Measurements from ENCODE around the gene CTSA. TPM values are rescaled to one million over a fixed set of nuclear protein-coding genes. Genes with fewer than 3 reads are reported as not detected.
A peak's percentile ranks its signal among the peaks of the same experiment; 100 is the strongest.

CTSA gene
- total and polyA plus RNA-seq, 4 experiments from 2014 or later: 102 to 165 (median 123) TPM

GRCh38 chr20:45907219-45907948, 16.2 kb downstream of the CTSA start:
- Histone ChIP-seq H3K4me3 (ENCODE audit: low read length in 2 of 2) (no peak overlapping the region), H3K36me3 (ENCODE audit: insufficient read depth, low read length) (no peaks in the 10 kb centered on the region), H3K27ac (ENCODE audit: low read depth, low read length) (no peak overlapping the region), H3K4me1 (ENCODE audit: insufficient read depth, low read length) (peaks cover 18% of the 10 kb centered on the region), H3K9me3 (ENCODE audit: control insufficient read depth in 1 of 2, low read length in 2 of 2) (no peaks in the 10 kb centered on the region), H3K27me3 (ENCODE audit: insufficient read depth, low read length) (peaks cover 2% of the 10 kb centered on the region)
- ChIA-PET POLR2A (ENCODE audit: partially characterized antibody) (interaction anchor here (0.7 to 0.9 kb wide), 2 partner anchors 15 to 26 kb away, joined by 3 read pairs; partner anchors contain the start of gene ZSWIM1), CTCF (ENCODE audit: partially characterized antibody) (no interaction called here)
- no peaks in the 10 kb centered on the region for H3K36me3 Mint-ChIP-seq
- peaks cover 0 to 2% of the 10 kb centered on the region in 2 donors for H3K27me3 Mint-ChIP-seq
- peaks cover 7 to 18% (median 12%) of the 10 kb centered on the region in 4 donors for H3K4me1 Mint-ChIP-seq
- H3K4me3 Mint-ChIP-seq: no peak overlapping the region
- DNase-seq: no peak
- no peaks in the 10 kb centered on the region for H3K9me3 Mint-ChIP-seq
- no peak overlapping the region for H3K27ac Mint-ChIP-seq
- intact Hi-C loops (cut with micrococcal nuclease): no loop called here

GRCh38 chr20:45908084-45908483, 16.9 kb downstream of the CTSA start:
- Histone ChIP-seq H3K27ac (ENCODE audit: low read depth, low read length) (no peak overlapping the region), H3K4me3 (ENCODE audit: low read length in 2 of 2) (no peak overlapping the region), H3K36me3 (ENCODE audit: insufficient read depth, low read length) (no peaks in the 10 kb centered on the region), H3K27me3 (ENCODE audit: insufficient read depth, low read length) (peaks cover 5% of the 10 kb centered on the region), H3K4me1 (ENCODE audit: insufficient read depth, low read length) (peaks cover 18% of the 10 kb centered on the region), H3K9me3 (ENCODE audit: control insufficient read depth in 1 of 2, low read length in 2 of 2) (no peaks in the 10 kb centered on the region)
- intact Hi-C loops (cut with micrococcal nuclease): no loop called here
- Mint-ChIP-seq H3K36me3 (no peaks in the 10 kb centered on the region), H3K4me1 (peaks cover 7 to 19% (median 12%) of the 10 kb centered on the region in 4 donors), H3K4me3 (no peak overlapping the region), H3K27me3 (peaks cover under 1 to 2% of the 10 kb centered on the region in 2 donors), H3K9me3 (no peaks in the 10 kb centered on the region), H3K27ac (no peak overlapping the region)
- ChIA-PET POLR2A (ENCODE audit: partially characterized antibody) (interaction anchor here (0.7 to 0.9 kb wide), 2 partner anchors 15 to 27 kb away, joined by 3 read pairs; partner anchors contain the start of gene ZSWIM1), CTCF (ENCODE audit: partially characterized antibody) (no interaction called here)
- no peak for DNase-seq

DNA sequence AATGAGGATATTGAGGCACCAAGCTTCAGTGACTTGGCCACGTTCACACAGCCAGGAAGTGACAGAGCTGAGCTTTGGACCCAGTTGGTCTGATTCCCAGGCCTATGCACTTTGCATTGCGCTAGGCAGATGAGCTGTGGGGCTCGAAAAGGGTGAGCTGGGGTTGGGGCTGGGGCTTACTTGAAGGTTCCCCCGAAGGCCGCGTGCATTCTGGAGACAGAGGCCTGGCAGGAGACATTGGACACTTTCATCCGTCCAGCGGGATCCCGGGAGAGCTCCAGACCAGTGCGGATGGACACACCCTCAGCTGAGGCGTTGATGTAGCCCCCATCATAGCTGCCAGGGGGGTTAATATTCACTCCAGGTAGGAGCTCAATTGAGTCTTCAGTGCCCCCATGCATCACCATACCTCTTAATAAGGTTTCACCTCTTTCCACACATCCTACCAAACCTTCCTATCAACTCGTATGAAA, 18.2 kb downstream of the CTSA start:
- Mint-ChIP-seq H3K27me3 (peaks cover 5 to 6% of the 10 kb centered on the region in 2 donors), H3K36me3 (no peaks in the 10 kb centered on the region), H3K27ac (peak overlapping the region in 1 of 7 donors; percentile 71), H3K9me3 (no peaks in the 10 kb centered on the region), H3K4me3 (no peak overlapping the region), H3K4me1 (peaks cover 7 to 19% (median 13%) of the 10 kb centered on the region in 4 donors)
- POLR2A ChIA-PET (ENCODE audit: partially characterized antibody): interaction anchor here (1.0 to 3.7 kb wide), 3 partner anchors 19 to 25 kb away, joined by 5 to 15 read pairs (median 11); partner anchors contain the start of genes CTSA, NEURL2 and PCIF1
- H3K9me3 ChIP-seq (ENCODE audit: control insufficient read depth in 1 of 2, low read length in 2 of 2): no peaks in the 10 kb centered on the region
- intact Hi-C loops (cut with micrococcal nuclease): no loop called here
- CTCF ChIA-PET (ENCODE audit: partially characterized antibody): interaction anchor here (1.2 to 2.8 kb wide), 2 partner anchors 19 to 62 kb away, joined by 3 to 10 read pairs; partner anchors contain the start of genes CTSA and NEURL2
- peaks cover 18% of the 10 kb centered on the region for H3K4me1 ChIP-seq (ENCODE audit: insufficient read depth, low read length)
- H3K27me3 ChIP-seq (ENCODE audit: insufficient read depth, low read length): peaks cover 8% of the 10 kb centered on the region
- H3K27ac ChIP-seq (ENCODE audit: low read depth, low read length): no peak overlapping the region
- DNase-seq: no peak
- no peaks in the 10 kb centered on the region for H3K36me3 ChIP-seq (ENCODE audit: insufficient read depth, low read length)
- H3K4me3 ChIP-seq (ENCODE audit: low read length in 2 of 2): no peak overlapping the region

DNA sequence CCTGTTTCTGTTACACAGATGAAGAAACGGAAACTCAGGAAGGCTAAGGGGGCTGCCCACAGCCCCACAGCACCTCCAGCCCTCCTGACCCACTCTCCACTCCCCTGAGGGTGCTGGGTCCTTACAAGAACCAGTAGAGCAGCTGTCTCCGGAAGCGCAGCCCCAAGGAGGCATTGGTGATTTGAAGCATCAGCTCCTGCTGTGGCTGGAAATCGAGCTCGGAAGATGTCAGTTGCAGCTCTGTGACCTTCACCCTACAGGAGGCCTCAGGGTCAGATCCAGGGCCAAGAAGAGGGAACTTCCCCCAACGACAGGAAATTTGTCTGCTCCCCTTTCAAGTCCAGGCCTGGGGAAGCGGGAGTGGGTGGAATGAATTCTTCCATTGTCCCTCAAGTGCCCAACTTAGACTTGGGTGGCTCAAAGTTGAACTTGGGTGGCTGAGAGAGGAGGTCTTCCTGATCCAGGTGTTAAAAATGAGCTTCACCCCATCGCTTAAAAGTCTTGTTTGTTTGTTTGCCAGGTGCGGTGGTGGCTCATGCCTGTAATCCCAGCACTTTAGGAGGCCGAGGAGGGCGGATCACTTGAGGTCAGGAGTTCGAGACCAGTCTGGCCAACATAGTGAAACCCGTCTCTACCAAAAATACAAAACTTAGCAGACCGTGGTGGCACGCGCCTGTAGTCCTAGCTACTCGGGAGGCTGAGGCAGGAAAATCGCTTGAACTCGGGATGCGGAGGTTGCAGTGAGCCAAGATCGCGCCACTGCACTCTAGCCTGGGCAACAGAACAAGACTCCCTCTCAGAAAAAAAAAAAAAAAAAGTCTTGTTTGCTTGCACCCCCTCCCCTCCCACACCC, 18.9 kb downstream of the CTSA start:
- ChIA-PET POLR2A (ENCODE audit: partially characterized antibody) (interaction anchor here (0.9 to 3.7 kb wide), 4 partner anchors 17 to 25 kb away, joined by 3 to 15 read pairs (median 8); partner anchors contain the start of genes CTSA, NEURL2 and PCIF1), CTCF (ENCODE audit: partially characterized antibody) (interaction anchor here (1.2 to 2.8 kb wide), 2 partner anchors 20 to 61 kb away, joined by 3 to 10 read pairs; partner anchors contain the start of genes CTSA and NEURL2)
- Histone ChIP-seq H3K36me3 (ENCODE audit: insufficient read depth, low read length) (no peaks in the 10 kb centered on the region), H3K27ac (ENCODE audit: low read depth, low read length) (no peak overlapping the region), H3K9me3 (ENCODE audit: control insufficient read depth in 1 of 2, low read length in 2 of 2) (no peaks in the 10 kb centered on the region), H3K4me1 (ENCODE audit: insufficient read depth, low read length) (peaks cover 18% of the 10 kb centered on the region), H3K27me3 (ENCODE audit: insufficient read depth, low read length) (peaks cover 8% of the 10 kb centered on the region), H3K4me3 (ENCODE audit: low read length in 2 of 2) (peak overlapping the region in 1 of 2 donors; percentile 49)
- no peaks in the 10 kb centered on the region for H3K9me3 Mint-ChIP-seq
- peaks cover 7 to 19% (median 13%) of the 10 kb centered on the region in 4 donors for H3K4me1 Mint-ChIP-seq
- peak overlapping the region; percentile 15 to 86 (median 80) for H3K4me3 Mint-ChIP-seq
- no peak for DNase-seq
- intact Hi-C loops (cut with micrococcal nuclease): no loop called here
- H3K27me3 Mint-ChIP-seq: peaks cover 9% of the 10 kb centered on the region in 2 donors
- H3K36me3 Mint-ChIP-seq: no peaks in the 10 kb centered on the region
- peak overlapping the region in 5 of 7 donors; percentile 3 to 88 (median 71) for H3K27ac Mint-ChIP-seq

GRCh38 chr20:45910670-45911485, 19.7 kb downstream of the CTSA start:
- peaks cover 8% of the 10 kb centered on the region for H3K27me3 ChIP-seq (ENCODE audit: insufficient read depth, low read length)
- H3K36me3 Mint-ChIP-seq: no peaks in the 10 kb centered on the region
- H3K4me1 Mint-ChIP-seq: peaks cover 7 to 19% (median 13%) of the 10 kb centered on the region in 4 donors
- intact Hi-C loops (cut with micrococcal nuclease): no loop called here
- H3K27ac Mint-ChIP-seq: peak overlapping the region in 6 of 7 donors; percentile 3 to 88 (median 72)
- H3K27ac ChIP-seq (ENCODE audit: low read depth, low read length): peak overlapping the region; percentile 1
- peak; percentile 68 to 85 (median 78) for DNase-seq
- no peaks in the 10 kb centered on the region for H3K9me3 Mint-ChIP-seq
- no peaks in the 10 kb centered on the region for H3K36me3 ChIP-seq (ENCODE audit: insufficient read depth, low read length)
- H3K4me3 Mint-ChIP-seq: peak overlapping the region; percentile 70 to 89 (median 86)
- H3K4me1 ChIP-seq (ENCODE audit: insufficient read depth, low read length): peaks cover 18% of the 10 kb centered on the region
- H3K27me3 Mint-ChIP-seq: peaks cover 9% of the 10 kb centered on the region in 2 donors
- peak overlapping the region; percentile 49 to 76 for H3K4me3 ChIP-seq (ENCODE audit: low read length in 2 of 2)
- POLR2A ChIA-PET (ENCODE audit: partially characterized antibody): interaction anchor here (0.5 to 3.7 kb wide), 6 partner anchors 16 to 1393 kb away, joined by 3 to 15 read pairs (median 3); partner anchors contain the start of genes CTSA, NEURL2 and PCIF1
- CTCF ChIA-PET (ENCODE audit: partially characterized antibody): interaction anchor here (2.8 kb wide), 1 partner anchor 21 kb away, joined by 10 read pairs; the partner anchor contains the start of genes CTSA and NEURL2
- H3K9me3 ChIP-seq (ENCODE audit: control insufficient read depth in 1 of 2, low read length in 2 of 2): no peaks in the 10 kb centered on the region
